Keratinocyte (primary cell): ENCODE measurements around the gene SUN5. TPM values are rescaled to one million over a fixed set of nuclear protein-coding genes. Genes with fewer than 3 reads are reported as not detected.

Experiments used
- DNase-seq: peaks from one replicate; pipeline ENCODE4 v3.0.0-alpha.2; 2011; ENCODE audit warnings: low read depth, missing footprints, low spot score
- FAIRE-seq: peaks from 2 replicates; lab custom pipeline; 2011; peaks lifted over from hg19 to GRCh38; lab: Jason Lieb, UNC
- H2AFZ ChIP-seq: 2 replicates; pipeline ENCODE4 v1.6.0; 2012; ENCODE audit warnings: low read length, control low read depth, inconsistent platforms; ENCODE audit not compliant: control insufficient read depth
- H3K27ac ChIP-seq: 2 replicates; pipeline ENCODE4 v1.5.1; 2011; ENCODE audit warnings: low read length; ENCODE audit not compliant: control insufficient read depth, insufficient read depth
- H3K27me3 ChIP-seq: 3 replicates; pipeline ENCODE4 v1.6.0; 2011; ENCODE audit warnings: low read length; ENCODE audit not compliant: control insufficient read depth, insufficient read depth; ENCODE audit errors: extremely low read depth
- H3K36me3 ChIP-seq, 2 experiments: 2 replicates in 1 of 2; 3 replicates in 1 of 2; pipeline ENCODE4 v1.5.1; 2011; ENCODE audit warnings: low read length in 2 of 2, mild to moderate bottlenecking in 1 of 2; ENCODE audit not compliant: control insufficient read depth in 2 of 2, insufficient read depth in 2 of 2; ENCODE audit errors: extremely low read depth in 1 of 2
- H3K4me1 ChIP-seq: 3 replicates; pipeline ENCODE4 v1.5.1; 2011; ENCODE audit warnings: low read length; ENCODE audit not compliant: control insufficient read depth, insufficient read depth; ENCODE audit errors: extremely low read depth
- H3K4me2 ChIP-seq: 3 replicates; pipeline ENCODE4 v1.6.0; 2011; ENCODE audit warnings: low read depth, low read length; ENCODE audit not compliant: control insufficient read depth, insufficient read depth; ENCODE audit errors: extremely low read depth
- H3K4me3 ChIP-seq, 3 experiments: fragments of 200-600 bp in 1 of 3; sonication (generic) in 1 of 3; 2 replicates in 2 of 3; 3 replicates in 1 of 3; pipeline ENCODE4 v1.5.1; 2011 to 2016; ENCODE audit warnings: low read length in 3 of 3, mild to moderate bottlenecking in 3 of 3, control low read depth in 2 of 3, inconsistent platforms in 1 of 3, low read depth in 1 of 3, mixed read lengths in 1 of 3, mixed run types in 1 of 3, moderate library complexity in 1 of 3; ENCODE audit not compliant: control insufficient read depth in 2 of 3, insufficient read depth in 2 of 3; ENCODE audit errors: extremely low read depth in 1 of 3
- H3K79me2 ChIP-seq: 2 replicates; pipeline ENCODE4 v1.6.0; 2012; ENCODE audit warnings: low read length; ENCODE audit not compliant: control insufficient read depth, insufficient read depth
- H3K9ac ChIP-seq: 3 replicates; pipeline ENCODE4 v1.6.0; 2011; ENCODE audit warnings: low read length; ENCODE audit not compliant: control insufficient read depth, insufficient read depth; ENCODE audit errors: extremely low read depth
- H3K9me1 ChIP-seq: 3 replicates; pipeline ENCODE4 v1.6.0; 2011; ENCODE audit warnings: low read length; ENCODE audit not compliant: control insufficient read depth, insufficient read depth; ENCODE audit errors: extremely low read depth
- H3K9me3 ChIP-seq: 2 replicates; pipeline ENCODE4 v1.5.1; 2012; ENCODE audit warnings: low read depth, low read length; ENCODE audit not compliant: control insufficient read depth
- H4K20me1 ChIP-seq: 3 replicates; pipeline ENCODE4 v1.6.0; 2011; ENCODE audit warnings: low read length; ENCODE audit not compliant: control insufficient read depth, insufficient read depth; ENCODE audit errors: extremely low read depth
- CTCF ChIP-seq, 3 experiments: IDR thresholded peaks in 1 of 3; conservative IDR thresholded peaks in 1 of 3; optimal IDR thresholded peaks in 1 of 3; 2 replicates in 2 of 3; 3 replicates in 1 of 3; pipeline versions ENCODE3 to v1.5.1; 2011; ENCODE audit warnings: low read length in 3 of 3, mild to moderate bottlenecking in 3 of 3, moderate library complexity in 2 of 3, control low read depth in 1 of 3, inconsistent platforms in 1 of 3; ENCODE audit not compliant: insufficient read depth in 2 of 3; ENCODE audit errors: extremely low read depth in 1 of 3
- EZH2 ChIP-seq: IDR thresholded peaks from one replicate; pipeline ENCODE4 v1.6.1; 2012; ENCODE audit warnings: inconsistent platforms, mild to moderate bottlenecking, low read length, moderate library complexity
- dilution Hi-C: fragments of 300-500 bp; cut with MboI; formaldehyde crosslinking; loops from one replicate; pipeline ENCODE4 v1.7.0; 2020; ENCODE audit warnings: low sequenced_read_pairs; ENCODE audit not compliant: extremely low pct_ligation_motif_present
- polyA plus RNA-seq, 5 experiments: library from polyadenylated mRNA; depleted of rRNA in 3 of 5; stranded (reverse) in 3 of 5; stranded (forward) in 1 of 5; unstranded in 1 of 5; fragments of >200 nt; gene quantifications; 1 replicate in 1 of 5; 2 replicates in 3 of 5; 3 replicates in 1 of 5; pipeline versions ENCODE4 v1.2.1 to v1.2.3, GENCODE V29; 2011 to 2012; ENCODE audit warnings: missing spikeins in 2 of 5, low read depth in 1 of 5, low replicate concordance in 1 of 5

SUN5 gene
- polyA plus RNA-seq, 1 donor (not counting 4 experiments of a cell fraction or from before 2014, with no cell fraction given) = not detected

- Histone ChIP-seq H3K27me3 (no peaks in the 10 kb centered on the region), H3K9ac (no peak overlapping the region), H3K27ac (no peak overlapping the region), H3K9me3 (no peaks in the 10 kb centered on the region), H3K4me2 (no peak overlapping the region), H3K79me2 (no peaks in the 10 kb centered on the region), H3K36me3 (no peaks in the 10 kb centered on the region), H3K4me1 (no peaks in the 10 kb centered on the region), H2AFZ (no peak overlapping the region), H3K9me1 (no peaks in the 10 kb centered on the region), H4K20me1 (no peaks in the 10 kb centered on the region), H3K4me3 (no peak overlapping the region)
- DNase-seq (no peak), FAIRE-seq (no peak)
- dilution Hi-C loops = no loop called here
- TF ChIP-seq EZH2 (no peak), CTCF (optimal IDR thresholded peaks at IDR 0.05 in 1 of 3, IDR thresholded peaks at IDR 0.05 in 1 of 3, conservative IDR thresholded peaks at IDR 0.05 in 1 of 3; ENCODE audit: extremely low read depth in 1 of 3, insufficient read depth in 2 of 3, low read length in 3 of 3) (no peak)
Measured at GRCh38 chr20:33018169-33018931, 14.1 kb upstream of the SUN5 start.

- no peaks in the 10 kb centered on the region for H3K4me1 ChIP-seq
- FAIRE-seq = no peak
- TF ChIP-seq EZH2 = no peak
- TF ChIP-seq CTCF (optimal IDR thresholded peaks at IDR 0.05 in 1 of 3, IDR thresholded peaks at IDR 0.05 in 1 of 3, conservative IDR thresholded peaks at IDR 0.05 in 1 of 3; ENCODE audit: extremely low read depth in 1 of 3, insufficient read depth in 2 of 3, low read length in 3 of 3) = no peak
- no peaks in the 10 kb centered on the region for H3K9me1 ChIP-seq
- dilution Hi-C loops = no loop called here
- H3K27ac ChIP-seq = no peak overlapping the region
- no peaks in the 10 kb centered on the region for H3K9me3 ChIP-seq
- H3K4me2 ChIP-seq = no peak overlapping the region
- H3K4me3 ChIP-seq = no peak overlapping the region
- no peak overlapping the region for H2AFZ ChIP-seq
- H3K27me3 ChIP-seq = no peaks in the 10 kb centered on the region
- H3K36me3 ChIP-seq = no peaks in the 10 kb centered on the region
- no peak overlapping the region for H3K9ac ChIP-seq
- DNase-seq = no peak
- H3K79me2 ChIP-seq = no peaks in the 10 kb centered on the region
- no peaks in the 10 kb centered on the region for H4K20me1 ChIP-seq
Measured at GRCh38 chr20:33017542-33017941, 13.3 kb upstream of the SUN5 start.
